ENCODE results near the gene OTOP2. TPM values are rescaled to one million over a fixed set of nuclear protein-coding genes. Genes with fewer than 3 reads are reported as not detected.

Gene OTOP2
- total and polyA plus RNA-seq, 4 donors, result not detected

- Histone ChIP-seq H3K27ac (ENCODE audit: low read depth in 1 of 2, low read length in 1 of 2) (no peak overlapping the region), H3K9ac (ENCODE audit: insufficient read depth in 1 of 2, low read length in 2 of 2) (no peak overlapping the region), H3K4me3 (no peak overlapping the region), H3K27me3 (ENCODE audit: control insufficient read depth in 3 of 3, insufficient read depth in 3 of 3, low read length in 2 of 3) (peaks cover 4 to 30% (median 29%) of the 10 kb centered on the region in 3 donors), H3K36me3 (ENCODE audit: control insufficient read depth in 4 of 4, insufficient read depth in 4 of 4, low read length in 4 of 4) (no peaks in the 10 kb centered on the region), H3K4me1 (ENCODE audit: control insufficient read depth in 5 of 5, insufficient read depth in 5 of 5, low read length in 5 of 5) (peaks cover 0 to 16% (median 3%) of the 10 kb centered on the region in 5 donors), H3K9me3 (ENCODE audit: control insufficient read depth in 4 of 4, insufficient read depth in 3 of 4, low read length in 3 of 4) (no peaks in the 10 kb centered on the region)
- no peak for ATAC-seq (ENCODE audit: insufficient read depth, low FRiP score)
- no peak for TF ChIP-seq CTCF (IDR thresholded peaks at IDR 0.05; ENCODE audit: control extremely low read depth, extremely low read depth)
- WGBS, 2 donors, result 58 to 65% methylated on average over 61 to 67 of the region's 67 CpGs
- no peak for DNase-seq
These were observed 4.4 kb upstream of the OTOP2 start for GRCh38 chr17:74919440-74920305.

- DNase-seq (no peak), ATAC-seq (ENCODE audit: insufficient read depth, low FRiP score) (no peak)
- no peak for TF ChIP-seq CTCF (IDR thresholded peaks at IDR 0.05; ENCODE audit: control extremely low read depth, extremely low read depth)
- WGBS, 2 donors, result 74 to 81% methylated on average over 27 of the region's 27 CpGs
- no peak overlapping the region for H3K4me3 ChIP-seq
- H3K27ac ChIP-seq (ENCODE audit: low read depth in 1 of 2, low read length in 1 of 2), result no peak overlapping the region
- H3K4me1 ChIP-seq (ENCODE audit: control insufficient read depth in 5 of 5, insufficient read depth in 5 of 5, low read length in 5 of 5), result peaks cover 0 to 16% (median 3%) of the 10 kb centered on the region in 5 donors
- H3K36me3 ChIP-seq (ENCODE audit: control insufficient read depth in 4 of 4, insufficient read depth in 4 of 4, low read length in 4 of 4), result no peaks in the 10 kb centered on the region
- peaks cover 4 to 36% (median 35%) of the 10 kb centered on the region in 3 donors for H3K27me3 ChIP-seq (ENCODE audit: control insufficient read depth in 3 of 3, insufficient read depth in 3 of 3, low read length in 2 of 3)
- no peak overlapping the region for H3K9ac ChIP-seq (ENCODE audit: insufficient read depth in 1 of 2, low read length in 2 of 2)
- H3K9me3 ChIP-seq (ENCODE audit: control insufficient read depth in 4 of 4, insufficient read depth in 3 of 4, low read length in 3 of 4), result no peaks in the 10 kb centered on the region
These were observed 3.8 kb upstream of the OTOP2 start for GRCh38 chr17:74920306-74920620.

GRCh38 chr17:74920642-74921025 lies 3.4 kb upstream of the OTOP2 start:
- Histone ChIP-seq H3K27me3 (ENCODE audit: control insufficient read depth in 3 of 3, insufficient read depth in 3 of 3, low read length in 2 of 3) (peaks cover 2 to 39% (median 39%) of the 10 kb centered on the region in 3 donors), H3K36me3 (ENCODE audit: control insufficient read depth in 4 of 4, insufficient read depth in 4 of 4, low read length in 4 of 4) (no peaks in the 10 kb centered on the region), H3K9me3 (ENCODE audit: control insufficient read depth in 4 of 4, insufficient read depth in 3 of 4, low read length in 3 of 4) (no peaks in the 10 kb centered on the region), H3K27ac (ENCODE audit: low read depth in 1 of 2, low read length in 1 of 2) (no peak overlapping the region), H3K4me3 (no peak overlapping the region), H3K9ac (ENCODE audit: insufficient read depth in 1 of 2, low read length in 2 of 2) (no peak overlapping the region), H3K4me1 (ENCODE audit: control insufficient read depth in 5 of 5, insufficient read depth in 5 of 5, low read length in 5 of 5) (peaks cover 0 to 16% (median 3%) of the 10 kb centered on the region in 5 donors)
- ATAC-seq (ENCODE audit: insufficient read depth, low FRiP score), result no peak
- no peak for TF ChIP-seq CTCF (IDR thresholded peaks at IDR 0.05; ENCODE audit: control extremely low read depth, extremely low read depth)
- 48 to 82% methylated on average over 6 of the region's 6 CpGs for WGBS, 2 donors
- DNase-seq, result no peak

Data from lung (tissue), 12 donors.